ENCODE measurements around the gene DHTKD1. TPM values are rescaled to one million over a fixed set of nuclear protein-coding genes. Genes with fewer than 3 reads are reported as not detected.
A peak's percentile ranks its signal among the peaks of the same experiment; 100 is the strongest.

DHTKD1 gene
- total and polyA plus RNA-seq, 10 of the 15 experiments (the other 5 are each of a cell fraction or from before 2014, with no cell fraction given) = 11.3 to 35.0 (median 26.9) TPM

- TF ChIP-seq, protein P1, sequence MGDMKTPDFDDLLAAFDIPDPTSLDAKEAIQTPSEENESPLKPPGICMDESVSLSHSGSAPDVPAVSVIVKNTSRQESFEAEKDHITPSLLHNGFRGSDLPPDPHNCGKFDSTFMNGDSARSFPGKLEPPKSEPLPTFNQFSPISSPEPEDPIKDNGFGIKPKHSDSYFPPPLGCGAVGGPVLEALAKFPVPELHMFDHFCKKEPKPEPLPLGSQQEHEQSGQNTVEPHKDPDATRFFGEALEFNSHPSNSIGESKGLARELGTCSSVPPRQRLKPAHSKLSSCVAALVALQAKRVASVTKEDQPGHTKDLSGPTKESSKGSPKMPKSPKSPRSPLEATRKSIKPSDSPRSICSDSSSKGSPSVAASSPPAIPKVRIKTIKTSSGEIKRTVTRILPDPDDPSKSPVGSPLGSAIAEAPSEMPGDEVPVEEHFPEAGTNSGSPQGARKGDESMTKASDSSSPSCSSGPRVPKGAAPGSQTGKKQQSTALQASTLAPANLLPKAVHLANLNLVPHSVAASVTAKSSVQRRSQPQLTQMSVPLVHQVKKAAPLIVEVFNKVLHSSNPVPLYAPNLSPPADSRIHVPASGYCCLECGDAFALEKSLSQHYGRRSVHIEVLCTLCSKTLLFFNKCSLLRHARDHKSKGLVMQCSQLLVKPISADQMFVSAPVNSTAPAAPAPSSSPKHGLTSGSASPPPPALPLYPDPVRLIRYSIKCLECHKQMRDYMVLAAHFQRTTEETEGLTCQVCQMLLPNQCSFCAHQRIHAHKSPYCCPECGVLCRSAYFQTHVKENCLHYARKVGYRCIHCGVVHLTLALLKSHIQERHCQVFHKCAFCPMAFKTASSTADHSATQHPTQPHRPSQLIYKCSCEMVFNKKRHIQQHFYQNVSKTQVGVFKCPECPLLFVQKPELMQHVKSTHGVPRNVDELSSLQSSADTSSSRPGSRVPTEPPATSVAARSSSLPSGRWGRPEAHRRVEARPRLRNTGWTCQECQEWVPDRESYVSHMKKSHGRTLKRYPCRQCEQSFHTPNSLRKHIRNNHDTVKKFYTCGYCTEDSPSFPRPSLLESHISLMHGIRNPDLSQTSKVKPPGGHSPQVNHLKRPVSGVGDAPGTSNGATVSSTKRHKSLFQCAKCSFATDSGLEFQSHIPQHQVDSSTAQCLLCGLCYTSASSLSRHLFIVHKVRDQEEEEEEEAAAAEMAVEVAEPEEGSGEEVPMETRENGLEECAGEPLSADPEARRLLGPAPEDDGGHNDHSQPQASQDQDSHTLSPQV (IDR thresholded peaks at IDR 0.05) = peak; percentile 97
- TF ChIP-seq TARDBP (IDR thresholded peaks at IDR 0.05; ENCODE audit: borderline replicate concordance) (no peak), ZZZ3 (IDR thresholded peaks at IDR 0.05; ENCODE audit: control insufficient read depth, insufficient read length, low read depth) (no peak), ZBTB40 (IDR thresholded peaks at IDR 0.05; ENCODE audit: borderline replicate concordance) (peak; percentile 72; the same call in 1 of the 2 replicates), CBX5 (IDR thresholded peaks at IDR 0.05; ENCODE audit: low read depth) (no peak), STAT1 (conservative IDR thresholded peaks at IDR 0.05) (peak; percentile 81; the same call in 1 of the 2 replicates), SPI1 (IDR thresholded peaks at IDR 0.05; ENCODE audit: borderline replicate concordance, insufficient read depth, low read depth, low read length) (peak; percentile 77), CEBPZ (IDR thresholded peaks at IDR 0.05; ENCODE audit: low read depth, low read length) (0 out of 2 replicates have a peak, but pooled peaks have one; percentile 4), LARP7 (IDR thresholded peaks at IDR 0.05) (no peak; the same call in 1 of the 2 replicates), YY1 (IDR thresholded peaks at IDR 0.05; ENCODE audit: low read depth, low read length) (peak; percentile 86)
These were observed 25.7 kb upstream of the DHTKD1 start, which contains the start of gene UPF2 (continued) for GRCh38 chr10:12042797-12043651.
